Spleen (tissue), 11 donors: ENCODE data around the gene HBM. TPM values are rescaled to one million over a fixed set of nuclear protein-coding genes. Genes with fewer than 3 reads are reported as not detected.
"Not testable (repeated sequence)": the region's sequence is repeated elsewhere in the genome, so short reads cannot be mapped to it uniquely, and the experiment has no call there.

Experiments
- DNase-seq: peaks from one replicate; pipeline ENCODE4 v3.0.0-alpha.2; 2020
- H3K27ac ChIP-seq, 8 donors: fragments of 200-600 bp; sonication (generic) in 7 of 8; 1 replicate in 4 of 8; 2 replicates in 4 of 8; pipeline versions ENCODE4 v1.5.0 to v1.8.0; 2016 to 2021; ENCODE audit warnings: inconsistent platforms in 4 of 8, mild to moderate bottlenecking in 4 of 8, moderate library complexity in 1 of 8
- H3K27me3 ChIP-seq, 7 donors: fragments of 200-600 bp; sonication (generic) in 6 of 7; replicated peaks in 1 of 7; 1 replicate in 4 of 7; 2 replicates in 3 of 7; pipeline versions ENCODE4 v1.5.0 to v1.8.0; 2016 to 2021; ENCODE audit warnings: inconsistent platforms in 3 of 7, mild to moderate bottlenecking in 1 of 7
- H3K36me3 ChIP-seq, 6 donors: fragments of 200-600 bp; sonication (generic) in 5 of 6; 1 replicate in 4 of 6; 2 replicates in 2 of 6; pipeline versions ENCODE4 v1.5.0 to v1.8.0; 2016 to 2021; ENCODE audit warnings: inconsistent platforms in 2 of 6
- H3K4me1 ChIP-seq, 6 donors: fragments of 200-600 bp; sonication (generic) in 5 of 6; 1 replicate in 3 of 6; 2 replicates in 3 of 6; pipeline versions ENCODE4 v1.5.0 to v1.8.0; 2016 to 2021; ENCODE audit warnings: inconsistent platforms in 3 of 6
- H3K4me3 ChIP-seq, 8 donors: fragments of 200-600 bp; sonication (generic) in 7 of 8; 1 replicate in 4 of 8; 2 replicates in 4 of 8; pipeline versions ENCODE4 v1.5.0 to v1.8.0; 2016 to 2021; ENCODE audit warnings: inconsistent platforms in 4 of 8, mild to moderate bottlenecking in 4 of 8, moderate library complexity in 2 of 8
- H3K9me3 ChIP-seq, 8 donors: fragments of 200-600 bp; sonication (generic) in 7 of 8; 1 replicate in 4 of 8; 2 replicates in 4 of 8; pipeline versions ENCODE4 v1.5.0 to v1.8.0; 2016 to 2021; ENCODE audit warnings: inconsistent platforms in 4 of 8
- POLR2A ChIP-seq, 3 donors: fragments of 450-650 bp; IDR thresholded peaks; one replicate each; pipeline ENCODE4 v1.5.1; 2017; ENCODE audit warnings: antibody characterized with exemption in 3 of 3, mild to moderate bottlenecking in 1 of 3
- POLR2AphosphoS5 ChIP-seq, 3 donors: sonication (generic); formaldehyde crosslinking; IDR thresholded peaks; one replicate each; pipeline ENCODE4 v1.5.1; 2017; ENCODE audit warnings: antibody characterized with exemption in 3 of 3
- WGBS, 5 donors: extraction: QIAGEN DNeasy Blood & Tissue Kit in 3 of 5; methylation state at CpG; one replicate each; pipeline versions ENCODE4 v1.1.5 to v1.1.7; 2013 to 2018; 5-methylcytosine and 5-hydroxymethylcytosine counted together
- intact Hi-C: fragments of 100-400 bp; cut with DNase I; formaldehyde crosslinking; loops from one replicate; pipeline ENCODE4 v1.15.0; 2023; ENCODE audit warnings: low total_unique reads
- polyA plus RNA-seq, 3 donors: library from polyadenylated mRNA; stranded (reverse); fragments of 200-250 nt; gene quantifications; one replicate each; pipeline ENCODE4 v1.2.1, GENCODE V29; 2013
- total RNA-seq, 7 donors: library from RNA; depleted of rRNA in 3 of 7; stranded (reverse); fragments of >200 nt in 3 of 7; fragmentation: NEBNext Ultra II Directional in 4 of 7; extraction: Animal tissue kit (Norgen Biotek cat#: 25700) in 4 of 7; gene quantifications; one replicate each; pipeline versions ENCODE4 v1.1.0 to v1.2.1, GENCODE V29; 2016 to 2021
- TF ChIP-seq, protein P1 (sequence below), 11 experiments: fragments of 200-600 bp in 7 of 11; fragments of 450-650 bp in 4 of 11; sonication (generic) in 4 of 11; IDR thresholded peaks in 8 of 11; conservative IDR thresholded peaks in 3 of 11; 1 replicate in 7 of 11; 2 replicates in 4 of 11; pipeline versions ENCODE4 v1.4.0 to v1.8.0; 2016 to 2021; ENCODE audit warnings: antibody characterized with exemption in 11 of 11, inconsistent platforms in 4 of 11, mild to moderate bottlenecking in 1 of 11
- donor health status: healthy with polysubstance abuse.
- donor health status: DM: no; HTN: no; CAD: no; lungs with moderate emphysema.
- donor health status: DM: no; HTN: no; CAD: no.
- donor health status: Bipolar disorder and iron deficiency.
- donor health status: healthy.
- donor health status: DM: no; HTN: no; CAD: no.
- donor health status: DM: yes; HTN: yes; CAD: no.

HBM gene
- total and polyA plus RNA-seq, 10 donors, result 0.20 to 96.6 (median 2.9) TPM; not detected in 1

DNA sequence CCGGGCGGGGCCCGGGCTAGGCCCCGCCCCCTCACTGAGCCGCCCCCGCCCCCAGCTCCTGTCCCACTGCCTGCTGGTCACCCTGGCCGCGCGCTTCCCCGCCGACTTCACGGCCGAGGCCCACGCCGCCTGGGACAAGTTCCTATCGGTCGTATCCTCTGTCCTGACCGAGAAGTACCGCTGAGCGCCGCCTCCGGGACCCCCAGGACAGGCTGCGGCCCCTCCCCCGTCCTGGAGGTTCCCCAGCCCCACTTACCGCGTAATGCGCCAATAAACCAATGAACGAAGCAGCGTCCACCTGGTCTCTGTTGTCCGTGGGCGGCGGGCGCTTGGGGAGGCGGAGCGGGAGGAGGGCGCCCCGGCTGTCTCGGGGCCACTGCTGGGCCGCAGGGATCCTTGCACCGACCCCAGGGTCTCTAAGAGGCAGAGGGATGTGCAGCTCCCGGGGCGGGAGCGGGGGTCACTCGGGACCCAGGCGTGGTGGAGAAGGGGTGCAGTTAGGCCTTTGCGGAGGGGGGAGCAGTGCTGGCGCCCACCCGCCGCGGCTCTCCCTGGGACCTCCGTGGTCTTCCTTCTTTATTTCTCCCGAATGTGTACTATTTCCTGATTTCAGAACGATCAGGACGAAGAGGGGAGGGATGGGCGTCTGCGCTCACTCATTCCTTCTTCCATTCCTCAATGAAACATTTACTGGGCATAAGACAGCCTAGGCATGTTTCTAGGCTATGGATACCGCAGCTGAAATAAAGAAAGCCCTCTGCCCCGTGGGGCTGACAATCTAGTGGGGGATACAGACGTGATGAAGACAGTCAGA, 11.4 kb upstream of the HBM start:
- Histone ChIP-seq H3K4me1 (peaks cover 6 to 12% (median 10%) of the 10 kb centered on the region in 6 donors), H3K4me3 (peak overlapping the region; percentile 6 to 67 (median 36)), H3K9me3 (no peaks in the 10 kb centered on the region), H3K36me3 (no peaks in the 10 kb centered on the region), H3K27ac (peak overlapping the region in 1 of 8 donors; percentile 14), H3K27me3 (peaks cover 0 to 60% (median 21%) of the 10 kb centered on the region in 7 donors)
- intact Hi-C loops, result no loop called here
- no peak for TF ChIP-seq POLR2AphosphoS5 (IDR thresholded peaks at IDR 0.05)
- TF ChIP-seq POLR2A (IDR thresholded peaks at IDR 0.05), result no peak
- TF ChIP-seq, protein P1, sequence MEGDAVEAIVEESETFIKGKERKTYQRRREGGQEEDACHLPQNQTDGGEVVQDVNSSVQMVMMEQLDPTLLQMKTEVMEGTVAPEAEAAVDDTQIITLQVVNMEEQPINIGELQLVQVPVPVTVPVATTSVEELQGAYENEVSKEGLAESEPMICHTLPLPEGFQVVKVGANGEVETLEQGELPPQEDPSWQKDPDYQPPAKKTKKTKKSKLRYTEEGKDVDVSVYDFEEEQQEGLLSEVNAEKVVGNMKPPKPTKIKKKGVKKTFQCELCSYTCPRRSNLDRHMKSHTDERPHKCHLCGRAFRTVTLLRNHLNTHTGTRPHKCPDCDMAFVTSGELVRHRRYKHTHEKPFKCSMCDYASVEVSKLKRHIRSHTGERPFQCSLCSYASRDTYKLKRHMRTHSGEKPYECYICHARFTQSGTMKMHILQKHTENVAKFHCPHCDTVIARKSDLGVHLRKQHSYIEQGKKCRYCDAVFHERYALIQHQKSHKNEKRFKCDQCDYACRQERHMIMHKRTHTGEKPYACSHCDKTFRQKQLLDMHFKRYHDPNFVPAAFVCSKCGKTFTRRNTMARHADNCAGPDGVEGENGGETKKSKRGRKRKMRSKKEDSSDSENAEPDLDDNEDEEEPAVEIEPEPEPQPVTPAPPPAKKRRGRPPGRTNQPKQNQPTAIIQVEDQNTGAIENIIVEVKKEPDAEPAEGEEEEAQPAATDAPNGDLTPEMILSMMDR (IDR thresholded peaks at IDR 0.05 in 8 of 11, conservative IDR thresholded peaks at IDR 0.05 in 3 of 11), result no peak
- no peak for DNase-seq
- WGBS, 5 donors, result 2 to 8% (median 2%) methylated on average over 19 to 53 of the region's 59 CpGs

DNA sequence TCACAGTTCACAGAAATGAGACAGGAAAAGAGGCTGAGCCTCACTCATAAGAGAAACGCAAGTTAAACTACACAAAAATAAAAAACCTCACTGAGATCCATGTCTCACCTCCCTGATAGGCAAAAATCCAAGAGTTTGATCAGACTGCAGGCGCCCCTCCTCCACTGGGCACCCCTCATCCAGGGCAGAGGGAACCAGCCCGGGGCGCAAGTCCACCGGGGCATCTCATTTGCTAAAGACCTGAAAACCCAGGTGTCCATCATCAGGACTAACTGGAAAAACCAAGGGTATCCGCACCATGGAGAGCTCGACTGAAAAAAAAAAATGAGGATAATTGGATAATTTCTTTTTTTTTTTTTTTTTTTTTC, 10.8 kb upstream of the HBM start:
- TF ChIP-seq POLR2AphosphoS5 (IDR thresholded peaks at IDR 0.05) (no peak), POLR2A (IDR thresholded peaks at IDR 0.05) (no peak)
- TF ChIP-seq, protein P1 (IDR thresholded peaks at IDR 0.05 in 8 of 11, conservative IDR thresholded peaks at IDR 0.05 in 3 of 11), result no peak
- no peaks in the 10 kb centered on the region for H3K9me3 ChIP-seq
- H3K27ac ChIP-seq, result no peak overlapping the region
- peaks cover 6 to 12% (median 10%) of the 10 kb centered on the region in 6 donors for H3K4me1 ChIP-seq
- peaks cover 0 to 59% (median 21%) of the 10 kb centered on the region in 7 donors for H3K27me3 ChIP-seq
- intact Hi-C loops, result no loop called here
- no peak for DNase-seq
- WGBS, 5 donors, result 64 to 75% (median 69%) methylated on average over 7 of the region's 7 CpGs
- H3K4me3 ChIP-seq, result peak overlapping the region in 2 of 8 donors; percentile 46 to 67
- H3K36me3 ChIP-seq, result no peaks in the 10 kb centered on the region

DNA sequence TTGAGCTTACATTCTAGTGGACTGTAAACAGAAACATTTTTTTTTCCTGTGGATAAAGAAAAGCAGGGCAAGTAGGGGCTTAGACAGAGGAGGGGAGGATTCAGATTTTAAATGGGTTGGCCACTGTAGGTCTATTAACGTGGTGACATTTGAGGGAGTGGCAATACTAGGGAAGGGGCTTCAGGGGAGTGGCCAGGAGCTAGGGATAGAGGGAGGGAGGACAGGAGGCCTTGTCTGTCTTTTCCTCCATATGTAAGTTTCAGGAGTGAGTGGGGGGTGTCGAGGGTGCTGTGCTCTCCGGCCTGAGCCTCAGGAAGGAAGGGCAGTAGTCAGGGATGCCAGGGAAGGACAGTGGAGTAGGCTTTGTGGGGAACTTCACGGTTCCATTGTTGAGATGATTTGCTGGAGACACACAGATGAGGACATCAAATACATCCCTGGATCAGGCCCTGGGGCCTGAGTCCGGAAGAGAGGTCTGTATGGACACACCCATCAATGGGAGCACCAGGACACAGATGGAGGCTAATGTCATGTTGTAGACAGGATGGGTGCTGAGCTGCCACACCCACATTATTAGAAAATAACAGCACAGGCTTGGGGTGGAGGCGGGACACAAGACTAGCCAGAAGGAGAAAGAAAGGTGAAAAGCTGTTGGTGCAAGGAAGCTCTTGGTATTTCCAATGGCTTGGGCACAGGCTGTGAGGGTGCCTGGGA, 6.5 kb upstream of the HBM start:
- intact Hi-C loops, result no loop called here
- no peaks in the 10 kb centered on the region for H3K9me3 ChIP-seq
- H3K36me3 ChIP-seq, result no peaks in the 10 kb centered on the region
- no peak overlapping the region for H3K4me3 ChIP-seq
- WGBS, 5 donors, result 43 to 55% (median 48%) methylated on average over 6 of the region's 6 CpGs
- peaks cover 6 to 10% (median 8%) of the 10 kb centered on the region in 6 donors for H3K4me1 ChIP-seq
- H3K27me3 ChIP-seq, result peaks cover 0 to 74% (median 24%) of the 10 kb centered on the region in 7 donors
- H3K27ac ChIP-seq, result no peak overlapping the region
- no peak for TF ChIP-seq POLR2AphosphoS5 (IDR thresholded peaks at IDR 0.05)
- no peak for TF ChIP-seq POLR2A (IDR thresholded peaks at IDR 0.05)
- TF ChIP-seq, protein P1 (IDR thresholded peaks at IDR 0.05 in 8 of 11, conservative IDR thresholded peaks at IDR 0.05 in 3 of 11), result no peak
- peak; percentile 18 for DNase-seq

GRCh38 chr16:160242-160641, 5.5 kb upstream of the HBM start:
- H3K27me3 ChIP-seq, result peaks cover 0 to 69% (median 19%) of the 10 kb centered on the region in 7 donors
- H3K4me1 ChIP-seq, intact Hi-C loops, H3K9me3 ChIP-seq, H3K36me3 ChIP-seq, H3K27ac ChIP-seq, H3K4me3 ChIP-seq: not testable (repeated sequence)
- DNase-seq, result peak; percentile 34
- 66 to 76% (median 73%) methylated on average over 12 to 20 of the region's 20 CpGs for WGBS, 5 donors
